Erythroblast (primary cell): ENCODE data around the gene CSTA.

Source experiments
- GATA1 ChIP-seq: IDR thresholded peaks from 2 replicates; pipeline ENCODE4 v1.6.1; 2011; ENCODE audit warnings: low read depth, mild to moderate bottlenecking, control low read depth, low read length, moderate library complexity
- POLR2A ChIP-seq: IDR thresholded peaks from 2 replicates; pipeline ENCODE4 v1.6.1; 2011; ENCODE audit warnings: mild to moderate bottlenecking, low read length

GRCh38 chr3:122284486-122284885 lies 40.6 kb upstream of the CSTA start:
- no peak for TF ChIP-seq POLR2A
- TF ChIP-seq GATA1: no peak
